Mucosa of rectum (tissue), 2 donors: ENCODE data around the gene CCRL2.
"Not testable (repeated sequence)": the region's sequence is repeated elsewhere in the genome, so short reads cannot be mapped to it uniquely, and the experiment has no call there.

Source experiments
- H3K27ac ChIP-seq, 2 donors: one replicate each; pipeline ENCODE4 v1.7.0; 2013; ENCODE audit warnings: inconsistent platforms in 2 of 2, low read depth in 2 of 2, low read length in 2 of 2
- H3K27me3 ChIP-seq, 2 donors: one replicate each; pipeline ENCODE4 v1.7.0; 2013; ENCODE audit warnings: low read length in 2 of 2; ENCODE audit not compliant: control insufficient read depth in 2 of 2, insufficient read depth in 2 of 2
- H3K36me3 ChIP-seq, 2 donors: one replicate each; pipeline ENCODE4 v1.7.0; 2013; ENCODE audit warnings: low read length in 2 of 2; ENCODE audit not compliant: control insufficient read depth in 2 of 2, insufficient read depth in 2 of 2
- H3K4me1 ChIP-seq, 2 donors: one replicate each; pipeline ENCODE4 v1.7.0; 2013; ENCODE audit warnings: low read length in 2 of 2, mild to moderate bottlenecking in 1 of 2; ENCODE audit not compliant: control insufficient read depth in 2 of 2, insufficient read depth in 2 of 2
- H3K4me3 ChIP-seq, 2 donors: one replicate each; pipeline ENCODE4 v1.7.0; 2013; ENCODE audit warnings: low read length in 2 of 2
- H3K9ac ChIP-seq, 2 donors: one replicate each; pipeline ENCODE4 v1.7.0; 2013; ENCODE audit warnings: low read length in 2 of 2, low read depth in 1 of 2, mild to moderate bottlenecking in 1 of 2
- H3K9me3 ChIP-seq, 2 donors: one replicate each; pipeline ENCODE4 v1.7.0; 2013; ENCODE audit warnings: low read length in 2 of 2; ENCODE audit not compliant: control insufficient read depth in 2 of 2
- donor health status: healthy.
- donor health status: Normal muscosa, but diverticular disease.

Gene CCRL2

DNA sequence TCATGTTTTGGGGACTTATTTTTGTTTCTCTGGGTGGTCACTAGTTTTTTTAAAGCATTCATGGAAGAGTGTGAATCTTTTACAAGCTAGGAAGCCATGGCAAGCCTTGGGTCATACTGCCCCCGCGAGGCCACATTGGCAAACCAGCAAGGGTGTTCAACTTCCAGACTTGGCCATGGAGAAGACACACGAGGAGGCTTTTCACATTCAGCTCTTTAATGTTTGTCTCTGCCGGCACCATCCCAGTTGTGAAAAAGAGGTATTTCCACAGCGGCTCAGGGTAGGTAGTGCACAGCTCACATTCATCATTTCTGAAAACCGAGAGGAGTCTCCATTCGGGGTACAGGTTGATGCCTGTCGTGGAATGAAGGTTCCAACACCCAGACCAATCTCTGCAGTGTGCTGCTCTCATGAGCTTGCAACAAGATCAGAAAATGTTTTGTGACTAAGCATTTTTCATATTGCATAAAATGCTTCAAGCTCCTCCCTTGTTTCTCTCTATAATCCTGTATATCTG lies 28.6 kb upstream of the CCRL2 start:
- Histone ChIP-seq H3K4me1 (peaks cover 10 to 17% of the 10 kb centered on the region in 2 donors), H3K27me3 (no peaks in the 10 kb centered on the region), H3K27ac (no peak overlapping the region), H3K36me3 (no peaks in the 10 kb centered on the region), H3K9me3 (no peaks in the 10 kb centered on the region), H3K4me3 (no peak overlapping the region), H3K9ac (peak overlapping the region in 1 of 2 donors; percentile 47)

DNA sequence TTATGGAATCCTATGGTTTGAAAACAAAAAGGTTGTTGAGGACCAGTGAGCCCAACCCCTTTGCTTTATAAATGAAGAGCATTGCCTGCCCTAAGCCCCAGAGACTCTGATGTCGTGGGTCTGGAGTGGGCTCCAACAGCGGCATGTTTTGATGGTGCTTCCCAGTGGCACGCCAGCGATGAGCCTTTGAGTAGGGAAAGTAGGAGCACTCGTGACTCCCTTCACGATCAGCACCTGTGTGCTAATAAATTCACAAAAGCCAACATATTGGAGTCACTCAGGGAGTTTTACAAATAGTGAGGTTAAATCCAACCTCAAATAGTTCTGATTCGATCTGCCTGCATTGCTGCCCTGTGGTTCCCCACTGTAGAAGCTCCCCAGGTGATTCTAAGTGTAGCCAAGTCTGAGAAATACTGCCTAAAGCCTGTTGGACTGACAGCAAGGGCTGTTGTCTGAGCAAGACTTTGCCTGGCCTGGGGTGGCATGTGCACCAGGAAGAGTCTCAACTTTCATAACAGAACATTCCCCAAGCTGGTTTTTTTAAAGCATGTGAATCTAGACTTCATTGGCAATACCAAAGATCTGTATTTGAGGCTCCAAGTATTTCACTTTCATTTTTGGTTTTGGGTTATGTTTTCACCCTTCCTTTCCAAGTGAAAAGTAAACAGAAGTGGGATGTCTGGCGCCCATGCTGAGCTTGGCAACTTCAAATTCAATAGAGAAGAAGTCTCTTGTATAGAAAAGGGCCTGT lies 26.4 kb upstream of the CCRL2 start:
- Histone ChIP-seq H3K4me1 (peaks cover 14 to 24% of the 10 kb centered on the region in 2 donors), H3K9ac (no peak overlapping the region), H3K4me3 (no peak overlapping the region), H3K27ac (peak overlapping the region; percentile 28 to 59), H3K27me3 (no peaks in the 10 kb centered on the region), H3K36me3 (no peaks in the 10 kb centered on the region), H3K9me3 (no peaks in the 10 kb centered on the region)

DNA sequence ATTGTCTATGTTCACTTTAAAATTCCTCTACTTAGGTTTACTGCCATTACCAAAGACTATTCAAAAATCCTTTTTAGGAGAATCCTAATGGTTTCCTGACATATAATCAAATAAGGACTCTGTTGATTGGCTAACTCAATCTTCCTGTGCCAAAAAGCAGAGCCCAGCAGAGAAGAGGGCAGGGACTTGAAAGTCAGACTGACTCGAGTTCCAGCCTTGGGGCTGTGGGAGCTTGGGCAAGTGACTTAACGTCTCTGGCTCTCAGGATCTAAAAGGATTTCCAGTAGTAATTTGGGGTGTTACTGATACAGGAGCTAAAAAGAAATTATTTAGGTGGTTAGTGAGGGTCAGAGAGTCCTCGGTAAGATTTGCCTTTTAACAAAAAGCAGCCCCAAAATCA lies 25.4 kb upstream of the CCRL2 start:
- no peak overlapping the region for H3K27ac ChIP-seq
- H3K9ac ChIP-seq = no peak overlapping the region
- H3K9me3 ChIP-seq = no peaks in the 10 kb centered on the region
- H3K4me1 ChIP-seq = peaks cover 14 to 26% of the 10 kb centered on the region in 2 donors
- no peak overlapping the region for H3K4me3 ChIP-seq
- H3K36me3 ChIP-seq = no peaks in the 10 kb centered on the region
- no peaks in the 10 kb centered on the region for H3K27me3 ChIP-seq

DNA sequence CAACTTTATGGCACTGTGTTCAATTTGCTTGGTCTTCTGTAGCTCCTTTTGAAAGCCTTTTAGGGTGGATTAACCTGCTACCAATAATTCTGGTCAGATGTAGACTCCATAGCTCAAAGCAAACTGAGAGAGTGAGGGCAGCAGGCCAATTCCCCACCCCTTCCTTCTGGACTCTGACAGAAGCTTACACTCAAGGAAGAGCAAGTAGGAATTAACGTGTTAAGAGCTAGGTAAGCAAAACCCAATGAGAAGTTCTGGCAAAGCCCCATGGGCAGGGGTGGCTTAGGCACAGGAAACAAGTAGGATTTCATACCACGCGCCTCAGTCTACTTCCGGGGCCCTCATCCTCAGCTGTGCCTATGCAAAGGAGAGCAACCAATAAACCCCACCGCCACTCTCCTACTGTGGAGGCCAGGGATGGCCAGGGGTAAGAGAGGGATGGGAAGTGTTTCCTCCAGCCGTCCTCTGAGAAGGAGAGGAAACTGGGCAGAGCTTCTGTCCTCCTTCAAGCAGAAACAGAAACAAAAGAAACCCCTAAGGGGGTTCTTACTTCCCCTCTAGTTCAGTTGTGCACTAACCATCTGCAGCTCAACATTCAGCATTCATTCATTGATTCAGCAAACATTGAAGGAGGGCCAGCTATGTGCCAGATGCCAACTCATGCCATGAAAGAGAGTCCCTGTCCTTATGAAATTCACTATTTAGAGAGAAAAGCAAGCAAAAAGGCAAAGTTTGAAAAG lies 23.7 kb upstream of the CCRL2 start:
- Histone ChIP-seq H3K9me3 (no peaks in the 10 kb centered on the region), H3K27me3 (no peaks in the 10 kb centered on the region), H3K4me3 (no peak overlapping the region), H3K4me1 (peaks cover 14 to 26% of the 10 kb centered on the region in 2 donors), H3K9ac (no peak overlapping the region), H3K27ac (peak overlapping the region in 1 of 2 donors; percentile 27), H3K36me3 (no peaks in the 10 kb centered on the region)

DNA sequence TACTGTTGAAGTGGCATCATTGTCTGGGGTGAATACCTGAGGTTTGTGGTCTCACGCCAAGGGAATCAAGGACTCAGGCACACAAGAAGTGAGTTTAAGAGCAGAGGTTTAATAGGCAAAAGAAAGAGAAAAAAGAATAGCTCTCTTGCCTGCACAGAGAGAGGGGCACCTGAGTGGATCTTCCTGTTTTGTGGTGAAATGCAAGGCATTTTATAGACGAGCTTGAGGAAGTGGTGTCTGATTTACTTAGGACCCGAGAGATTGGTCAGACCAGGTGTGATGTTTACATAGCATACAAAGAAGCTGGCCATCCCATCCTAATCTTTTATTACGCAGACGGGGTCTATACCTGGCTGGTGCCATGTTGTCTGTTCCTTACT lies 23.1 kb upstream of the CCRL2 start:
- H3K9me3 ChIP-seq = no peaks in the 10 kb centered on the region
- no peak overlapping the region for H3K27ac ChIP-seq
- no peaks in the 10 kb centered on the region for H3K36me3 ChIP-seq
- no peak overlapping the region for H3K9ac ChIP-seq
- H3K27me3 ChIP-seq = no peaks in the 10 kb centered on the region
- H3K4me3 ChIP-seq = no peak overlapping the region
- peaks cover 14 to 26% of the 10 kb centered on the region in 2 donors for H3K4me1 ChIP-seq

DNA sequence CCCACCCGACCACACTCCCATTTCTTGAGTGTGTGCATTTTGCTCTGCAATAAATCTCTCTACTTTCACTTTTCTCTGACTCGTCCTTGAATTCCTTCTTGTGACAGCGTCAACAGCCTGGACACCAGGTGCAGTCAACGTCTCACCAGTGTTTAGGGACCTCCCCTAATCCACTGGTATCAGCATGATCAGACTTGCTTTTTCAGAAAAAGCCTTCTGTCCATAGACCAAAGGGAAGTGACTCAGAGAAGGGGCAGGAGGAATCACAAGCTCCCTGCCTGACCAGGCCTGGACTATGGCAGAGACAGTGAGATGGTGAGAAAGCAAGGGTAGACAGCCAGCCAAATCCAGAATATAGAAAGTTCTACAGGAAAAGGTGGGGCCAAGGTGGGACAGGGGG lies 20.9 kb upstream of the CCRL2 start:
- no peaks in the 10 kb centered on the region for H3K27me3 ChIP-seq
- no peak overlapping the region for H3K4me3 ChIP-seq
- peaks cover 10 to 22% of the 10 kb centered on the region in 2 donors for H3K4me1 ChIP-seq
- peak overlapping the region in 1 of 2 donors; percentile 3 for H3K9ac ChIP-seq
- no peaks in the 10 kb centered on the region for H3K9me3 ChIP-seq
- no peaks in the 10 kb centered on the region for H3K36me3 ChIP-seq
- peak overlapping the region; percentile 52 to 67 for H3K27ac ChIP-seq

DNA sequence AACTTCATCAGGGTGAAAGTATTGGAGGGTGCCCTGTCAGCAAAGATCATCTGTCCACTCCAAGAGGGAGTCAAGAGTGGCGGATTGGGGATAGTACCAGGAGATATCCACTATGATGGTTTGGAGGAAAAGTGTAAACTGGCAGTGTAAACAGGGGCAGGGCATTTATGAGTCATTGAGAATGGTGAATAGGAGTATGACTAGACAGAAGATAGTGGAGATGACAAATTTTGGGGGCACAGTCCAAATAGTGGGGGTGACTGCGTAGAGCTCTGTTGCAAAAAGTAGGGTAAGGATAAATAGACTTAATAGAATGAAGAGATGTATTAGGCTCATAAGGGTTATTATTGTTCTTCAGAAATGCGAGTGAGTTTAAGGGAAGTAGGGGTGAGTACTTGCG lies 18.2 kb upstream of the CCRL2 start:
- H3K27me3 ChIP-seq, H3K27ac ChIP-seq, H3K4me3 ChIP-seq, H3K9ac ChIP-seq, H3K4me1 ChIP-seq, H3K9me3 ChIP-seq, H3K36me3 ChIP-seq: not testable (repeated sequence)

DNA sequence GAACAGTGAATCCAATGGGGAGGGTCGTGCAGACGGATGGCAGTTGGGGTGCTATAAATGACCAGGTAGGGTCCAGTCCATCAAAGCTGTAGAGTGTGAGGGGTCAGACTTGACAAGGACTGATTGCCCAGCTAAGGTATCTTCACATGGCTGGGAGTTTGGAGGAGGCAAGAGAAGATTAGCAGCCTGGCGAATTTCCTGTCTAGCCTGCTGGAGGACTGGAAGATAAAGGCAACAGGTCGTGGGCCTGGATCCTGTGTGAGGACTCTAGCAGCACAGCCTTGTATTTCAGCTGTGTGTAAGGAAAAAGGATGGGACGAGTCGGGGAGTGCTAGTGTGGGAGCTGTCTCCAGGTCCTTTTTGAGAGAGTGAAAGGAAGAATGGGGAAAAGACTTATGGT lies 17.8 kb upstream of the CCRL2 start:
- Histone ChIP-seq H3K4me3 (no peak overlapping the region), H3K9me3 (no peaks in the 10 kb centered on the region)

DNA sequence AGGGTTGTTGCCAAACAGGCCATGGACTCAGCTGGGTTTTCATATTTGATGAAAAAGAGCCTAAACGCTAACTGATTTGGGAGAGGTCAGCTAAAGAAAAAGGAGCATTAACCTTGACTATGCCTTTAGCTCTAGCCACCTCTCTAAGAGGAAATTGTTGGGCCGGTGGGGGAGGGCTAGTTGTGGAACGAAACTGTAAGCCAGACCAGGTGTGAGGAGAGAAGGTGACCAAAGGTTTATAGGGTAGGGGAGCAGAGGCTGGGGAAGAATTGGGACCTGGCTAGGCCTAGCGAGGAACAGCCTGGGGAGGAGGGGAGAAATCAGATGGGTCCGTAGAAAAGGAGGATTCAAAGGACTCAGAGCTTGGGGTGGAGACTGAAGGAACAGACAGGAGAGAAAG lies 15.5 kb upstream of the CCRL2 start:
- not testable (repeated sequence) for H3K27me3 ChIP-seq, H3K36me3 ChIP-seq, H3K27ac ChIP-seq, H3K4me3 ChIP-seq, H3K9ac ChIP-seq, H3K4me1 ChIP-seq, H3K9me3 ChIP-seq

More for the DNA sequence above, 17.8 kb upstream of the CCRL2 start:
- Histone ChIP-seq H3K27me3 (no peaks in the 10 kb centered on the region), H3K27ac (no peak overlapping the region), H3K36me3 (no peaks in the 10 kb centered on the region), H3K9ac (no peak overlapping the region), H3K4me1 (peaks cover 0 to 2% of the 10 kb centered on the region in 2 donors)

DNA sequence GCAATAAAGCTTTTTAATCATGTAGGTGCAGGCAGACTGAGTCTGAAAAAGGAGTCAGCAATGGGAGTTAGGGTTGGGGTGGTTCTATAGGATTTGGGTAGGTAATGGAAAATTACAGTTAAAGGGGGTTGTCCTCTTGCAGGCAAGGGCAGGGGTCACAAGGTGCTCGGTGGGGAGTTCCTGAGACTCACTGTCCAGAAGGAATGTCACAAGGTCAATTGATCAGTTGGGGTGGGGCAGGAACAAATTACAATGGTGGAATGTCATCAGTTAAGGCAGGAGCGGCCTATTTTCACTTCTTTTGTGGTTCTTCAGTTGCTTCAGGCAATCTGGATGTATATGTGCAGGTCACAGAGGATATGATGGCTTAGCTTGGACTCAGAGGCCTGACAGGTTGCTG lies 14.0 kb upstream of the CCRL2 start:
- Histone ChIP-seq H3K36me3 (no peaks in the 10 kb centered on the region), H3K4me3 (no peak overlapping the region), H3K9ac (no peak overlapping the region), H3K9me3 (no peaks in the 10 kb centered on the region), H3K27me3 (no peaks in the 10 kb centered on the region), H3K27ac (no peak overlapping the region), H3K4me1 (no peaks in the 10 kb centered on the region)
